Thyroid gland (tissue), 4 donors: ENCODE measurements around the gene DNAH14.

Experiments used
- POLR2A ChIP-seq, 2 donors: fragments of 450-650 bp; IDR thresholded peaks; one replicate each; pipeline ENCODE4 v1.6.1; 2017; ENCODE audit warnings: antibody characterized with exemption in 2 of 2, mild to moderate bottlenecking in 2 of 2, moderate library complexity in 1 of 2
- TF ChIP-seq, protein P1 (sequence below), 6 experiments: fragments of 200-600 bp in 3 of 6; fragments of 450-650 bp in 3 of 6; sonication (generic) in 3 of 6; IDR thresholded peaks; one replicate each; pipeline ENCODE4 v1.5.1; 2016 to 2019; ENCODE audit warnings: antibody characterized with exemption in 6 of 6, mild to moderate bottlenecking in 2 of 6, inconsistent platforms in 1 of 6, moderate library complexity in 1 of 6

DNA sequence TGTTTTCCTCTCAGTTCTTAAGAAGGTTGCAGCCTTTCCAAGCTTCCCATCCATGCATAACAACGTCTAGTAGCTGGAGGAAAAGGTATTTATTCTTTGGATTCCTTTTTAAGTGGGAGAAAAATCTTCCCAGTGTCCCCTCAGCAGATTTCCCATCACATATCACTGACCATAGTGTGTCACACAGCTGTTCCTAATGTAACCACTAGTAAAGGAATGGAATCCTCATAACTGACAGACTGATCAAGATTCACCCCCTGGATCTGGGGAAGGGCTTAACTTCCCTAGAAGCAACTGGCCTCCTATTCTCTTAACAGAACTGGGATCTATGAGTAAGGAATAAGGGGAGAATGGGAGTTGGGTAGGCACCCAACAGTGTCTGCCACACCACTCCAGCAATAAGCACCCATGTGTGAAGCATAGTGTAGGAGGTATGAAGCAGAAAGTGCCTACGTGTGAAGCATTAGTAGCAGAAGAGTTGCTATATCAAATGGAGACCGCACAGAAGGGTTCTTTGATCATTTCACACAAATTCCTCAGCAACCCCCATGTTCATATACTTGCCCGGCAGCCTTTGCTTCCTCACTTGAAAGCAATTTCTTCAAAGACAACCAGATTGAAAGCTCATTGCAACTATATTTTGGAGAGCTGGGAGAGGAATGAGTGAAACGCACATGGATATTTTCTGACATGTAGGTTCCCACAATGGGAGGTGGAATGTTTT lies 28.2 kb upstream of the DNAH14 start:
- TF ChIP-seq, protein P1, sequence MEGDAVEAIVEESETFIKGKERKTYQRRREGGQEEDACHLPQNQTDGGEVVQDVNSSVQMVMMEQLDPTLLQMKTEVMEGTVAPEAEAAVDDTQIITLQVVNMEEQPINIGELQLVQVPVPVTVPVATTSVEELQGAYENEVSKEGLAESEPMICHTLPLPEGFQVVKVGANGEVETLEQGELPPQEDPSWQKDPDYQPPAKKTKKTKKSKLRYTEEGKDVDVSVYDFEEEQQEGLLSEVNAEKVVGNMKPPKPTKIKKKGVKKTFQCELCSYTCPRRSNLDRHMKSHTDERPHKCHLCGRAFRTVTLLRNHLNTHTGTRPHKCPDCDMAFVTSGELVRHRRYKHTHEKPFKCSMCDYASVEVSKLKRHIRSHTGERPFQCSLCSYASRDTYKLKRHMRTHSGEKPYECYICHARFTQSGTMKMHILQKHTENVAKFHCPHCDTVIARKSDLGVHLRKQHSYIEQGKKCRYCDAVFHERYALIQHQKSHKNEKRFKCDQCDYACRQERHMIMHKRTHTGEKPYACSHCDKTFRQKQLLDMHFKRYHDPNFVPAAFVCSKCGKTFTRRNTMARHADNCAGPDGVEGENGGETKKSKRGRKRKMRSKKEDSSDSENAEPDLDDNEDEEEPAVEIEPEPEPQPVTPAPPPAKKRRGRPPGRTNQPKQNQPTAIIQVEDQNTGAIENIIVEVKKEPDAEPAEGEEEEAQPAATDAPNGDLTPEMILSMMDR (IDR thresholded peaks at IDR 0.05): no peak
- TF ChIP-seq POLR2A (IDR thresholded peaks at IDR 0.05): no peak
